H9 (cell line): Measurements from ENCODE around the gene SEMA4D. TPM values are rescaled to one million over a fixed set of nuclear protein-coding genes. Genes with fewer than 3 reads are reported as not detected.
A peak's percentile ranks its signal among the peaks of the same experiment; 100 is the strongest.

Source experiments
- DNase-seq: peaks from one replicate; pipeline ENCODE4 v3.0.0-alpha.2; 2017
- H2AFZ ChIP-seq: one replicate; pipeline ENCODE4 v1.6.1; 2013; ENCODE audit warnings: mild to moderate bottlenecking, low read length, control low read depth, moderate library complexity
- H2AK5ac ChIP-seq: 2 replicates; pipeline ENCODE4 v1.6.1; 2013; ENCODE audit warnings: low read length, control low read depth, mixed read lengths; ENCODE audit not compliant: insufficient read length
- H2BK120ac ChIP-seq: one replicate; pipeline ENCODE4 v1.6.1; 2013; ENCODE audit warnings: low read depth, mild to moderate bottlenecking, low read length, control low read depth, inconsistent platforms; ENCODE audit not compliant: poor library complexity, severe bottlenecking
- H2BK12ac ChIP-seq: 2 replicates; pipeline ENCODE4 v1.6.1; 2013; ENCODE audit warnings: low read length, control low read depth, mixed read lengths, low read depth; ENCODE audit not compliant: insufficient read length
- H2BK15ac ChIP-seq: 2 replicates; pipeline ENCODE4 v1.6.1; 2013; ENCODE audit warnings: low read depth, low read length, control low read depth
- H2BK20ac ChIP-seq: one replicate; pipeline ENCODE4 v1.6.1; 2013; ENCODE audit warnings: low read depth, mild to moderate bottlenecking, low read length, control low read depth, inconsistent platforms; ENCODE audit not compliant: poor library complexity, severe bottlenecking
- H2BK5ac ChIP-seq: 2 replicates; pipeline ENCODE4 v1.6.1; 2013; ENCODE audit warnings: low read length, control low read depth, mixed read lengths; ENCODE audit not compliant: insufficient read length
- H3K14ac ChIP-seq: 2 replicates; pipeline ENCODE4 v1.6.1; 2013; ENCODE audit warnings: low read length, control low read depth; ENCODE audit not compliant: insufficient read depth
- H3K18ac ChIP-seq: 2 replicates; pipeline ENCODE4 v1.6.1; 2013; ENCODE audit warnings: low read depth, mild to moderate bottlenecking, mixed read lengths, low read length, control low read depth; ENCODE audit not compliant: insufficient read length
- H3K23ac ChIP-seq: 2 replicates; pipeline ENCODE4 v1.6.1; 2013; ENCODE audit warnings: low read length, control low read depth, mixed read lengths, low read depth; ENCODE audit not compliant: insufficient read length
- H3K23me2 ChIP-seq: 2 replicates; pipeline ENCODE4 v1.6.1; 2013; ENCODE audit warnings: low read depth, mild to moderate bottlenecking, mixed read lengths, low read length, control low read depth; ENCODE audit not compliant: insufficient read length, poor library complexity, severe bottlenecking
- H3K27ac ChIP-seq: 2 replicates; pipeline ENCODE4 v1.5.1; 2013; ENCODE audit warnings: low read length, control low read depth, mixed read lengths, low read depth; ENCODE audit not compliant: insufficient read length
- H3K27me3 ChIP-seq: 2 replicates; pipeline ENCODE4 v1.6.1; 2013; ENCODE audit warnings: low read length, control low read depth, inconsistent platforms; ENCODE audit not compliant: insufficient read depth
- H3K4ac ChIP-seq: 2 replicates; pipeline ENCODE4 v1.6.1; 2013; ENCODE audit warnings: low read depth, mild to moderate bottlenecking, control low read depth, inconsistent platforms, low read length, moderate library complexity
- H3K4me1 ChIP-seq: 2 replicates; pipeline ENCODE4 v1.6.1; 2013; ENCODE audit warnings: low read length, control low read depth, inconsistent platforms; ENCODE audit not compliant: insufficient read depth
- H3K4me2 ChIP-seq: 2 replicates; pipeline ENCODE4 v1.6.1; 2013; ENCODE audit warnings: low read length, control low read depth, mixed read lengths; ENCODE audit not compliant: insufficient read length, insufficient read depth
- H3K56ac ChIP-seq: 2 replicates; pipeline ENCODE4 v1.6.1; 2013; ENCODE audit warnings: low read depth, mild to moderate bottlenecking, mixed read lengths, low read length, control low read depth; ENCODE audit not compliant: insufficient read length
- H3K79me1 ChIP-seq: 2 replicates; pipeline ENCODE4 v1.6.1; 2013; ENCODE audit warnings: low read depth, mild to moderate bottlenecking, moderate library complexity, low read length, control low read depth, inconsistent platforms; ENCODE audit not compliant: insufficient read depth, poor library complexity, severe bottlenecking
- H3K79me2 ChIP-seq: 2 replicates; pipeline ENCODE4 v1.6.1; 2013; ENCODE audit warnings: low read length, control low read depth, inconsistent platforms; ENCODE audit not compliant: insufficient read depth
- H3K9ac ChIP-seq: 2 replicates; pipeline ENCODE4 v1.6.1; 2013; ENCODE audit warnings: low read length, control low read depth, mixed read lengths; ENCODE audit not compliant: insufficient read length; ENCODE audit errors: extremely low read depth
- H3K9me3 ChIP-seq: one replicate; pipeline ENCODE4 v1.6.1; 2013; ENCODE audit warnings: low read depth, low read length, inconsistent platforms; ENCODE audit not compliant: control insufficient read depth
- H3T11ph ChIP-seq: one replicate; pipeline ENCODE4 v1.6.1; 2013; ENCODE audit warnings: mild to moderate bottlenecking, low read length, control low read depth, inconsistent platforms
- H4K20me1 ChIP-seq: one replicate; pipeline ENCODE4 v1.6.1; 2013; ENCODE audit not compliant: control insufficient read depth, insufficient read length, insufficient read depth
- H4K5ac ChIP-seq: 2 replicates; pipeline ENCODE4 v1.6.1; 2013; ENCODE audit warnings: low read depth, mild to moderate bottlenecking, mixed read lengths, low read length, control low read depth; ENCODE audit not compliant: insufficient read length
- H4K8ac ChIP-seq: replicated peaks from 2 replicates; pipeline ENCODE4 v1.6.1; 2013; ENCODE audit warnings: low read length, control low read depth, mixed read lengths, low read depth; ENCODE audit not compliant: insufficient read length
- H4K91ac ChIP-seq: 2 replicates; pipeline ENCODE4 v1.6.1; 2013; ENCODE audit warnings: low read depth, mild to moderate bottlenecking, moderate library complexity, mixed read lengths, low read length, control low read depth; ENCODE audit not compliant: insufficient read length
- H3K27ac Mint-ChIP-seq, 3 experiments: 2 replicates in 2 of 3; 3 replicates in 1 of 3; pipeline ENCODE4 v1.8.0; 2020 to 2021; ENCODE audit warnings: mixed read lengths in 3 of 3, mild to moderate bottlenecking in 1 of 3, moderate library complexity in 1 of 3
- H3K27me3 Mint-ChIP-seq: 2 replicates; pipeline ENCODE4 v1.8.0; 2021; ENCODE audit warnings: low read depth, mild to moderate bottlenecking, moderate library complexity, mixed read lengths
- H3K36me3 Mint-ChIP-seq, 3 experiments: 2 replicates in 2 of 3; 3 replicates in 1 of 3; pipeline ENCODE4 v1.8.0; 2020 to 2021; ENCODE audit warnings: low read depth in 3 of 3, mixed read lengths in 3 of 3; ENCODE audit not compliant: insufficient read depth in 1 of 3
- H3K4me1 Mint-ChIP-seq, 2 experiments: 2 replicates each; pipeline ENCODE4 v1.8.0; 2020; ENCODE audit warnings: mixed read lengths in 2 of 2
- H3K4me3 Mint-ChIP-seq, 2 experiments: 2 replicates in 1 of 2; 3 replicates in 1 of 2; pipeline ENCODE4 v1.8.0; 2020 to 2021; ENCODE audit warnings: mild to moderate bottlenecking in 2 of 2, mixed read lengths in 2 of 2, moderate library complexity in 1 of 2
- H3K9me3 Mint-ChIP-seq, 2 experiments: 2 replicates in 1 of 2; 3 replicates in 1 of 2; pipeline ENCODE4 v1.8.0; 2020; ENCODE audit warnings: mild to moderate bottlenecking in 2 of 2, mixed read lengths in 2 of 2, moderate library complexity in 1 of 2
- CTCF ChIP-seq: fragments of 200-600 bp; sonication (generic); conservative IDR thresholded peaks from 3 replicates; pipeline ENCODE4 v1.8.0; 2021; ENCODE audit warnings: antibody characterized with exemption, mild to moderate bottlenecking
- whole genome bisulfite sequencing: extraction: QIAGEN DNeasy Blood & Tissue Kit; methylation state at CpG from one replicate; pipeline ENCODE4 v1.1.7; 2013; ENCODE audit warnings: missing lambda C conversion rate, low lambda C conversion rate, mixed read lengths; ENCODE audit not compliant: insufficient read length; ENCODE audit errors: extremely low coverage; 5-methylcytosine and 5-hydroxymethylcytosine counted together
- total RNA-seq: library from RNA; stranded (reverse); gene quantifications from 2 replicates; pipeline ENCODE4 v1.2.1, GENCODE V29; 2021

Gene SEMA4D
- total RNA-seq, 1 experiment from 2014 or later = 47.2 TPM

GRCh38 chr9:89442981-89443814, 54.7 kb downstream of the SEMA4D start:
- no peaks in the 10 kb centered on the region for H3K9me3 ChIP-seq

More at GRCh38 chr9:89442981-89443814, 54.7 kb downstream of the SEMA4D start:
- TF ChIP-seq CTCF = no peak
- peaks cover 6% of the 10 kb centered on the region; the same call in 1 of the 2 replicates for H3K79me2 ChIP-seq
- H2BK5ac ChIP-seq = no peak overlapping the region
- no peak overlapping the region for H4K5ac ChIP-seq
- peaks cover 4% of the 10 kb centered on the region; the same call in 1 of the 2 replicates for H3K4me1 ChIP-seq
- H3K56ac ChIP-seq = no peak overlapping the region
- peaks cover 2 to 11% (median 4%) of the 10 kb centered on the region in 3 experiments; a peak in 6 of 7 replicates for H3K36me3 Mint-ChIP-seq
- no peak overlapping the region for H4K91ac ChIP-seq
- no peak overlapping the region for H3K23ac ChIP-seq
- no peak overlapping the region for H3T11ph ChIP-seq
- no peaks in the 10 kb centered on the region for H3K9me3 Mint-ChIP-seq
- no peak overlapping the region for H2BK120ac ChIP-seq
- WGBS = no CpG with 5 or more reads among the region's 22 CpGs
- H4K20me1 ChIP-seq = no peaks in the 10 kb centered on the region
- no peak for DNase-seq
- H2AK5ac ChIP-seq = no peak overlapping the region
- H3K27ac ChIP-seq = no peak overlapping the region
- no peak overlapping the region for H2AFZ ChIP-seq
- H3K4me3 Mint-ChIP-seq = no peak overlapping the region
- H3K4me1 Mint-ChIP-seq = peaks cover 45 to 49% of the 10 kb centered on the region in 2 experiments
- no peak overlapping the region for H2BK12ac ChIP-seq
- no peaks in the 10 kb centered on the region for H3K27me3 Mint-ChIP-seq
- no peak overlapping the region for H2BK20ac ChIP-seq
- no peaks in the 10 kb centered on the region for H3K27me3 ChIP-seq
- H3K79me1 ChIP-seq = no peaks in the 10 kb centered on the region
- no peak overlapping the region for H3K18ac ChIP-seq
- H3K14ac ChIP-seq = peak overlapping the region; percentile 36; the same call in 1 of the 2 replicates
- no peaks in the 10 kb centered on the region for H3K23me2 ChIP-seq
- no peak overlapping the region for H3K4ac ChIP-seq
- no peak overlapping the region for H2BK15ac ChIP-seq
- H4K8ac ChIP-seq = no peak overlapping the region
- H3K4me2 ChIP-seq = no peak overlapping the region
- H3K9ac ChIP-seq = no peak overlapping the region
- no peak overlapping the region for H3K27ac Mint-ChIP-seq
